HG03460 (cell line): ENCODE measurements around the gene HIPK1.
"Not testable (repeated sequence)": the region's sequence is repeated elsewhere in the genome, so short reads cannot be mapped to it uniquely, and the experiment has no call there.

Experiments used
- ATAC-seq: cut with Tn5 transposase; IDR thresholded peaks from one replicate; pipeline ENCODE4 v1.9.1; 2021; ENCODE audit not compliant: unreplicated experiment

HIPK1 gene

DNA sequence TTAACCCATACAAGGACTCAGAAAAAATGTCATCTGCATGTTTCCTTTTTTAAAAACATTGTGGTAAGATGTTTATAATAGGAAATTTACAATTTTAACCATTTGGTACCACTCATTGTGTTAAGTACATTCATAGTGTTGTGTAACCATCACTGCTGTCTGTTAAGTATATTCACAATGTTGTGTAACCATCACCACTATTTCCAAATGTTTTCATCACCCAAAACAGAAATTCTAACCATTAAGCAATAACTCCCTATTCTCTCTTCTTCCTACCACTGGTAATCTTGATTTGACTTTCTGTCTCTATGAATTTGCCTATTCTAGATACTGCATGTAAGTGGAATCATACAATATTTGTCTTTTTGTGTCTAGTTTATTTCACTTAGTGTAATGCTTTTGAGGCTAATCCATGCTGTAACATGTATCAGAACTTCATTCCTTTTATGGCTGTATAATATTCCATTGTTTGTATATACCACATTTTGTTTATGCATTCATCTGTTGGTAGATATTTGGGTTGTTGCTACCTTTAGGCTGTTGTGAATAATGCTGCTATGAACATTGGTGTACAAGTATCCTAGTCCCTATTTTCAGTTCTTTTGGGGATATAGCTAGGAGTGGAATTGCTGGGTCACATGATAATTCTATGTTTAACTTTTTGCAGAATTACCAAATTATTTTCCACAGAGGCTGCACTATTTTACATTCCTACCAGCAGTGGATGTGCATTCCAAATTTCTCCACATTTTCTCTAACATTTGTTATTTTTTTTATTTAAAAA lies 14.1 kb downstream of the HIPK1 start:
- ATAC-seq, result no peak

DNA sequence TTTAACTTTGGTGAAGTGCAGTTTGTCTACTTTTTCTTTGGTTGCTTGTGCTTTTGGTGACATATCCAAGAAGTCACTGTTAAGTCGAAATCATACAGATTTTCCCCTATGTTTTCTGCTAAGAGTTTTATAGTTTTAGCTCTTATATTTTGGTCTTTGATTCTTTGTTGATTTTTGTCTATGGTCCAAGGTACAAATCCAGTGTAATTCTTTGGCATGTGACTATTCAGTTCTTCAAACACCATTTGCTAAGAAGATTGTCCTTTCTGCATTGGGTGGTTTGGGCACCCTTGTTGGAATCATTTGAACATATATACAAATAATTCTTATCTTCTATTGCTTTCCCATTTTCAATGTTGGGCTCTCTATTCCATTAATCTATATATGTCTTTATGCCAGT lies 16.2 kb downstream of the HIPK1 start:
- no peak for ATAC-seq

DNA sequence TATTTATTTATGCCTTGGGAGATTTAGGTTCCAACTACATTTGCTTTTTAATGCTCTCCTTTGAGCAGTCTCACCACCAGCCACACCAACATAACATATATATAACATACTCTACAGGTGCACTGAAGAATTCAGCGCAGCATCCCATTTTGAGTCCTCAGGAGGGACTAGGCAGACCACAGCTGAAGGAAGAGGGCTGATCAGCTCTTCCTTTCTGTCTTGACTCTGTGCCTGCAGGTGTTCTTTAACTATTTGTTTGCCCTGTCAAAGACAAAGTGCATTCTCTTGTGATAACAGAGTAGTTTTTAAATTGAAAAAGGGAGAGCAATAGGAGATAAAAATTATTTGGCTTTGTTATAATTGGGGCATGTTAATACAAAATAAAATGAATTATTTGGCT lies 17.0 kb downstream of the HIPK1 start:
- no peak for ATAC-seq

DNA sequence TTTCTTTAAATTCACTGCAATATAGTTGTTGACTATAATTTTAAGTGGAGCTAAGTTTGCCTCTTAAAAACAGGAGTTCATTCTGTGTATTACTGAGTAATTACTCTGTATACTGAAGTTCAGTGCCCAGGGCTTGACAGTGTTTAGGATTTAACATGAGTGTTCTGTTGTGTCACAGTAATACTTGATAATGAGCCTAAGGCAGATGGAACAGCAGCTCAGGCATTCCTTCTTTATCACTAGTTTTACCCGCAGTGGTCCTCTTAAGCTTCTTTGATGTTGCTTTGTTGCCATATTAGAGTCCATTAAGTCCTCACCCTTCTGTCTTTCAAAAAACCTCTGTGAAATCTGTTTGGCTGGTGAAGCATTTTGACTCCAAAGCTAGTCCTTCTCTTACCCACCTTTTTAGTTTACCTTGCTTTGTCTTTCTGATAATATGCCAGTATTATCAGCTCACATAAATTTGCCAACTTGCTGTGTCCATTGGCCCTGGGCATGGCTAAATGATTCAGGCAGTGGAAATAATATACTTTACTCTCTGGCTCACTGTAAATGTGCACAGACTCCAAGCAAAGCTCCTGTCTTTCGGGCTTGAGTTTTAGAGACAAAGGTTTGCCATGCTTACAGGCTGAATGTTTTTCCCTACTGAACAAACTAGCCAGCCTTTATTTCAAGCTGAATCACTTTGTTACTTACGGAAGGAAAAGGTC lies 17.7 kb downstream of the HIPK1 start:
- ATAC-seq, result no peak

DNA sequence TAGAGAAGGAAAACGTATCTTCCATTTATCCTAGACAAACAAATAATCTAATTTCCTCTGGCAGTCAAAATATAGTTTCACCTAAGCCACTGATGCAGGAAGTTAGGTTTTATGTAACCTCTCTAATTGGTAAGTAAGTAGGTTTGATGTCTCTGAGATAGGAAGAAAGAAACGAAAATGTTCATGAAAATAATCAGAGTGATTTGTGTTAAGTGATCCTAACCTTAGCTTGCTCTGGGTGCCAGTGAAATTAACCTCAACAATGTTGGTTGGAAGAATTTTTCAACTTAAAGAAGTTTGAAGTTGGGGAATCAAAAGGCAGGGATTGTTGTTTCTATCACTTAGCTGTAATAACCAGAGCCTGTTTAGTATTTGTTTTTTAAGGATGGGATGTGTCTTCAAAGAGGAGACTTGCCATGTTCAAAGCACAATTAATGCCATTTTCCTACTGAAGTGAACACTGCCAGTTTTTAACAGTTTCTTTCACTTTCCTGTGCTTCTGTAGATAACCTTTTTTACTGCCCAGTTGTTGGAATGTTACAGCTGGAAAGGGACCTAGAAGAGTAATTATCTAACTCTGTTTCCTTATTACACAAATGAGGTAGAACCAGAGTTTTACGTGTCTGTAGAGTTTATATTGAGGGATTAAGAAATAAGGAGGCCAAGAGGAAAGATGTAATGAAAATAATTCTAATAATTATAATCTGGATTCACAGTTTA lies 18.4 kb downstream of the HIPK1 start:
- peak; percentile 54 for ATAC-seq

DNA sequence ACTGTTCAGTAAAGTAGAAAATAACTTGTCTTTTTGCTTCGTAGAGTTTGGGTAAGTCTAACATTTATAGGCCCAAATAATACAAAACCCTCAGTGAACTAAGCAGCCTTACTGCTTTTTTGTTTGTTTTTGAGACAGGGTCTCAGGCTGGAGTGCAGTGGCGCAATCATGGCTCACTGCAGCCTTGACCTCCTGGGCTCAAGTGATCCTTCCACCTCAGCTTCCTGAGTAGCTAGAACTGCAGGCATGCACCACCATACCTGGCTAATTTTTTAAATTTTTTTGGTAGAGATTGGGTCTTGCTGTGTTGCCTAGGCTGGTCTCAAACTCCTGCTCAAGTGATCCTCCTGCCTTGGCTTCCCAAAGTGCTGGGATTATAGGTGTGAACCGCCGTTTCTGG lies 19.0 kb downstream of the HIPK1 start:
- not testable (repeated sequence) for ATAC-seq

DNA sequence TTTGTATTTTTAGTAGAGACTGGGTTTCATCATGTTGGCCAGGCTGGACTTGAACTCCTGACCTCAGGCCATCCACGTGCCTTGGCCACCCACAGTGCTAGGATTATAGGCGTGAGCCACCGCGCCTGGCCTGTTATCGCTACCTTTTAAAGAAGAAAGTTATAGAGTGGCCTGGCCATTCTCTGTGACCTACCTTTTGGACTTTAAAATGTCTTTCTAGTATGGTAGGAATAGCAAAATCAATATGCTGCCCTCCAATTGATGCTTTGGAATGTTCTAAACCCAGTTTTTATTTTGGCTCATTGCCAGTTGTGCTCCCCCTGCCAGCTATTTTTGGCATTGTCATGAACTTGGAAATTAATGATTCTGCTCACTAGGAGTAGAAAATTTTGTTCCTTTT lies 19.9 kb downstream of the HIPK1 start:
- ATAC-seq, result no peak

DNA sequence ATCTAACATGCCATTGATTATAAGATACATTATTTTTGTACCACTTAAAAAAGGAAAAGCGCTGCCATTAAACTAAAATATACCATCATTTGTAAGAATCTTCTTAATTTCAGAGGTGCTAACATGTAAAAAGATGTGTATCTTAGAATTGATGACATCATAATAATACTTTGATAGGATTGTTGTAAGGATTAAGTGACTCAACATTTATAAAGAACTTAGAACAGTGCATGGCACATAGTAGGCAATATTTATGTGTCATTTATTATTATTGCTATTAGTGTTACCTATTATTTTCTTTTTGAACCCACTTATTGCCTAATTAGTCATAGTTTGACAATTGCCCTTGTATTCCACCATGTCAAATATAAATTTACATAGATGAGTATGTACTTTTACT lies 21.8 kb downstream of the HIPK1 start:
- no peak for ATAC-seq

DNA sequence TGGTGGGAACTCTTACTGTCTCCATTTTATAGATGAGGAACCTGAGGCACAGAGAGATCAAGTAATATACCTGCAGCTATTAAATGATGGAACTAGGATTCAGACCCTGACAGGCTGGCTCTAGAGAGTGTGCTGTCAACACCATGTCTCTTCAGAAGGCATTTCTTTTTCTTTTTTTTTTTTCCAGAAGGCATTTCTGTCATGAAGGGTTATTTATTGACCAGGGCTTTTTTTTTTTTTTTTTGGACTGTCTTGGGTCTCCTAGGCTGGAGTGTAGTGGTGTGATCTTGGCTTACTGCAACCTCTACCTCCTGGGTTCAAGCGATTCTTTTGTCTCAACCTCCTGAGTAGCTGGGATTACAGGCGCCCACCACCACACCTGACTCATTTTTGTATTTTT lies 22.6 kb downstream of the HIPK1 start:
- no peak for ATAC-seq

DNA sequence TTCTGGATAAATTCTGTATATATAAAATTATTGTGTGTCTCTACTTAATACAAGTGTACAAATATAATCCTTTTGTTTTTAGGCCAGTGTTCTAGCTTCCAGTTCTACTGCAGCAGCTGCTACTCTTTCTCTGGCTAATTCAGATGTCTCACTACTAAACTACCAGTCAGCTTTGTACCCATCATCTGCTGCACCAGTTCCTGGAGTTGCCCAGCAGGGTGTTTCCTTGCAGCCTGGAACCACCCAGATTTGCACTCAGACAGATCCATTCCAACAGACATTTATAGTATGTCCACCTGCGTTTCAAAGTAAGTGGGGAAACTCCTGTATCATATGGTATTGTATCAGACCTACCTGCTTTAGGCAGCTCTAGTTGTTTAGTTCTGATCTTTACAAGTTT lies 28.9 kb downstream of the HIPK1 start:
- no peak for ATAC-seq

DNA sequence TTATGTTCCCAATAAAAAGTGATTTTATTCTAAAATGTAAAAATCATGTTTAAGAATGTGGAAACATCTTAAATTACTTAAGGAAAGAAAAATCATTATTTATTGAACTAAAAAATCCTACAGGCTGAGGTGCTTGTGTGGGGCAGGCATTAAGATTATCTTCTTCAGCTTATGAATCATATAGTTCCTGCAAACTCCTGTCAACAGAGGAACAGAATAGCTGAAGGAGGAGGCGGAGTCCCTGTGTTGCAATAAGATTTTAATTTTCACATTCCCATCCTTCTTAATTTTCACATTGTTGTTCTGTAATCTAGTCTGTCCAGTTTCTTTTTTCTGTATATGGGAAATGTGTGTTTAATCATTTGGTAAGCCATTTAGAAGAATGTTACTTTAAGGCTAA lies 29.6 kb downstream of the HIPK1 start:
- no peak for ATAC-seq

DNA sequence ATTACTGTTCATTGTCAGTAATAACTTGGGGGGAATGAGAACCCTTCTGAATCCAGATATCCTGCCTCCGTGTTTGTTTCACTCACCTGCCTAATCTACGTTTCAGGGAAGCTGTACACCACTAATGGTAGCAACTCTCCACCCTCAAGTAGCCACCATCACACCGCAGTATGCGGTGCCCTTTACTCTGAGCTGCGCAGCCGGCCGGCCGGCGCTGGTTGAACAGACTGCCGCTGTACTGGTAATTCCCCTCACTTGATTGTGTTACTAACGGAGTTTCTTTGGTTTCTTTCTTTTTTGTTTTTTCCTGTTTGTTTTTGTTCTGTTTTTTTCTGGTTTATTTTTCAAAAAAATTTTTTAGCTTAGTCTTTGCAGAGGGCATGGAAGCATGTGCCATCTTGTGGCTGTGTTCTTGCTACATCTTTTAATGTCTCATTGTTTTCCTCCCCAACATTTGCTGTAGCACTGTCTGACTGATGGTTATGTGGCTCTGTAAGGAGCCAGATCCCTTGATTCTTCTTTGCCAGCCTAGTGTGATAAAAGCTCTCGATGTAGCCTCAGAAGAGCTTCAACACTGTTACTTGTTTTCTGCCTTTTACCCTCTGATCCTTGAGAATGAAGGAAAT lies 34.3 kb downstream of the HIPK1 start:
- no peak for ATAC-seq

DNA sequence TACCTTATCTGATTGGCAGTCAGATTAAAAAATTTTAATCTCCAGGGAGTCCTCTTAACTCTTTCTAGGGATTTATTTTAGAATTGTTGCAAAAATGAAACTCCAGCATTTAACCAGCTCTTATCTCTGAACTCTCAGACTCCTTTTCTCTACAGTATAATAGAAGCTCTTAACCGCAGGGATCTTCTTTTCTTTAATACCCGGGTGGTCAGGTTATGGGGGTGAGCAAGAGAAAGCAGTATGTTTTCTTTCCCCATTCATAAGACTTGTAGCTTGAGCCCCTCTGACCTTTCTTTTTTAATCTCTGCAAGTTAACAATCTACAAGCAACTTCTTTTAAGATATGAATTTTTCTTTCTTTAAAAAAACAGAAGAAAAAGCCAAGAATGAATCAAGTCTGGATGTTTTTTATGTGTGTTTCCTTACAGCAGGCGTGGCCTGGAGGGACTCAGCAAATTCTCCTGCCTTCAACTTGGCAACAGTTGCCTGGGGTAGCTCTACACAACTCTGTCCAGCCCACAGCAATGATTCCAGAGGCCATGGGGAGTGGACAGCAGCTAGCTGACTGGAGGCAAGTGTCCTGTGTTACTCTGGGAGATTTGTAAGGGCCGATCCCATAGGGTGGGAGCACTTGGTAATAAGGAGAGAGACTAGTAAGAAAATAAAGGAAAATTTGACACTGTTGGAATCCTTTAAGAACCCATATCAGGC lies 36.7 kb downstream of the HIPK1 start:
- no peak for ATAC-seq

DNA sequence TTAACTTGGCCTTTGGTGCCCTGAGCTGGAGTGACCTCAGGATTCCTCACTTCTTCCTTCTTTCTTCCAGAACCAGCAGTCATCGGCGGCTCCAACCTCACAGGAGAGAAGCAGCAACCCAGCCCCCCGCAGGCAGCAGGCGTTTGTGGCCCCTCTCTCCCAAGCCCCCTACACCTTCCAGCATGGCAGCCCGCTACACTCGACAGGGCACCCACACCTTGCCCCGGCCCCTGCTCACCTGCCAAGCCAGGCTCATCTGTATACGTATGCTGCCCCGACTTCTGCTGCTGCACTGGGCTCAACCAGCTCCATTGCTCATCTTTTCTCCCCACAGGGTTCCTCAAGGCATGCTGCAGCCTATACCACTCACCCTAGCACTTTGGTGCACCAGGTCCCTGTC lies 43.8 kb downstream of the HIPK1 start:
- no peak for ATAC-seq

DNA sequence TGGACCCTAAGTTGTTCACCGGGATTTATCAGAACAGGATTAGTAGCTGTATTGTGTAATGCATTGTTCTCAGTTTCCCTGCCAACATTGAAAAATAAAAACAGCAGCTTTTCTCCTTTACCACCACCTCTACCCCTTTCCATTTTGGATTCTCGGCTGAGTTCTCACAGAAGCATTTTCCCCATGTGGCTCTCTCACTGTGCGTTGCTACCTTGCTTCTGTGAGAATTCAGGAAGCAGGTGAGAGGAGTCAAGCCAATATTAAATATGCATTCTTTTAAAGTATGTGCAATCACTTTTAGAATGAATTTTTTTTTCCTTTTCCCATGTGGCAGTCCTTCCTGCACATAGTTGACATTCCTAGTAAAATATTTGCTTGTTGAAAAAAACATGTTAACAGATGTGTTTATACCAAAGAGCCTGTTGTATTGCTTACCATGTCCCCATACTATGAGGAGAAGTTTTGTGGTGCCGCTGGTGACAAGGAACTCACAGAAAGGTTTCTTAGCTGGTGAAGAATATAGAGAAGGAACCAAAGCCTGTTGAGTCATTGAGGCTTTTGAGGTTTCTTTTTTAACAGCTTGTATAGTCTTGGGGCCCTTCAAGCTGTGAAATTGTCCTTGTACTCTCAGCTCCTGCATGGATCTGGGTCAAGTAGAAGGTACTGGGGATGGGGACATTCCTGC lies 46.2 kb downstream of the HIPK1 start:
- no peak for ATAC-seq

DNA sequence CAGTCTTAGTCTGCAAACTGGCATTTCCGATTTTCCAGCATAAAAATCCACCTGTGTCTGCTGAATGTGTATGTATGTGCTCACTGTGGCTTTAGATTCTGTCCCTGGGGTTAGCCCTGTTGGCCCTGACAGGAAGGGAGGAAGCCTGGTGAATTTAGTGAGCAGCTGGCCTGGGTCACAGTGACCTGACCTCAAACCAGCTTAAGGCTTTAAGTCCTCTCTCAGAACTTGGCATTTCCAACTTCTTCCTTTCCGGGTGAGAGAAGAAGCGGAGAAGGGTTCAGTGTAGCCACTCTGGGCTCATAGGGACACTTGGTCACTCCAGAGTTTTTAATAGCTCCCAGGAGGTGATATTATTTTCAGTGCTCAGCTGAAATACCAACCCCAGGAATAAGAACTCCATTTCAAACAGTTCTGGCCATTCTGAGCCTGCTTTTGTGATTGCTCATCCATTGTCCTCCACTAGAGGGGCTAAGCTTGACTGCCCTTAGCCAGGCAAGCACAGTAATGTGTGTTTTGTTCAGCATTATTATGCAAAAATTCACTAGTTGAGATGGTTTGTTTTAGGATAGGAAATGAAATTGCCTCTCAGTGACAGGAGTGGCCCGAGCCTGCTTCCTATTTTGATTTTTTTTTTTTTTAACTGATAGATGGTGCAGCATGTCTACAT lies 47.6 kb downstream of the HIPK1 start:
- ATAC-seq, result no peak

DNA sequence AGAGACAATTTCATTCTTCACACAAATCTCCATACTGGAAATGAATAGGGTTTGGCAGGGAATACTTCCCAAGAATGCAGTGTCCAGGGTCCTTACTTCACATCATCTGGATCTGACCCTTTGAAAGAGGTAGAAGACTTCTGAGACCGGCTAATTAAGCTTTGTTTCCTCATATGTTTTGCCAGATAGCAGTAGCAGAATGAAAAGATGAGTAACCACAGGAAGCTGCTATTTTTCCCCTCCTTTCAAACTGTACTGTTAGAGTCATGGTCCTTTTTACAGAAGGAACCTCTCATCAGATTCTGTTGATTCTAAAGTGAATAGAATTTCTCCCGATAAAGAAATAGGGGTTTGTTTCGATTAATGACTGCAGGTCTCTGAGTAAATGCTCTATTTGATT lies 48.8 kb downstream of the HIPK1 start:
- no peak for ATAC-seq

DNA sequence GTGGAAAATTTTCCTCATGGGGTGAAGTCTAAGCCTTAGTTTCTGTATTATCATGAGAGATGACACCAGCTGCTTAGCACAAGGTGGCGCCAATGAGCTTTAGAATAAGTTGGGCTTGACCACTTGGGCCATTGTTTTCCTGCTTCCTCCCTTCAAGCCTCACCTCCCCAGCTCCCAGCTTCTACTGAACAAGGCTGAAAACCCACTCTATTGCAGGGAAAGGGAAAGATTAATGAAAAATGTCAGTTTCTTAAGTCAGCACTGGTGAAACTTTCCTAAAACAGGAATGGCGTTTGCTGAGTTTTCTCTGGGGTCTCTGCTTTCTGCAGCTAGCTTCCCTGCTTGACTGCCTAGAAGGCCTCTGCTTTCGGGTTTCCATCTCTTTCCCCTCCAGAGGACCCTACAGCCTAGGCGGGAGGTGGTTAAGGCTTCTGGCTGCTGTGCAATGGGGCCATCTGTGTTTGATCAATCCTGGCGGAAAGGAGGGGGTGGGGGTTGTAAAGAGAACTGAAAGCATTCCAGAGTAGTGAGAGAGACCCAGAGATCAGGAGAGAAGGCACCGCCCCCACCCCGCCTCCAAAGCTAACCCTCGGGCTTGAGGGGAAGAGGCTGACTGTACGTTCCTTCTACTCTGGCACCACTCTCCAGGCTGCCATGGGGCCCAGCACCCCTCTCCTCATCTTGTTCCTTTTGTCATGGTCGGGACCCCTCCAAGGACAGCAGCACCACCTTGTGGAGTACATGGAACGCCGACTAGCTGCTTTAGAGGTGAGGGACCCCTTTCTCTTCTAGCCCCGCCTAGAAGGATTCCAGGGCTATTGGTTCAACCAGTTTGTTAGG lies 50.0 kb downstream of the HIPK1 start, which contains the start of gene OLFML3:
OLFML3 (plus strand) TSS at position 612 of the 840 bp plus-strand sequence; CDS start at position 655, 43 bp downstream.
- ATAC-seq, result no peak

DNA sequence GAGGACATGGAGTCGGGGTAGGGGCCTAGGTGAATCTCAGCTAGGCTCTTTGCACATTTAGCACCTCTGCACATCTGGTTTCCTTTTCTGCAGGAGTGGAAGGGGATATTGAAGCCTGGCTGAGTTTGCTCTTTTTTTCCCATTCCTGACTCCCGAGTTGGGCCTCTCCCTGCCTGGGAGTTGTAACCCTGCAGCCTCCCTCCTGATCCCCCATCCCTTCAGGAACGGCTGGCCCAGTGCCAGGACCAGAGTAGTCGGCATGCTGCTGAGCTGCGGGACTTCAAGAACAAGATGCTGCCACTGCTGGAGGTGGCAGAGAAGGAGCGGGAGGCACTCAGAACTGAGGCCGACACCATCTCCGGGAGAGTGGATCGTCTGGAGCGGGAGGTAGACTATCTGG lies 51.0 kb downstream of the HIPK1 start:
- ATAC-seq, result no peak
